Neural progenitor cell (in vitro differentiated cells): ENCODE results near the gene LAD1. TPM values are rescaled to one million over a fixed set of nuclear protein-coding genes. Genes with fewer than 3 reads are reported as not detected.

Source experiments
- DNase-seq: peaks from one replicate; pipeline ENCODE4 v3.0.0-alpha.2; 2016; ENCODE audit warnings: low spot score
- H2AFZ ChIP-seq: fragments of 200-600 bp; sonication (generic); replicated peaks from 2 replicates; pipeline ENCODE4 v1.6.1; 2016; ENCODE audit warnings: antibody characterized with exemption
- H3F3A ChIP-seq: fragments of 200-600 bp; sonication (generic); 2 replicates; pipeline ENCODE4 v1.6.1; 2016; ENCODE audit warnings: antibody characterized with exemption, low read depth
- H3K27ac ChIP-seq: fragments of 200-600 bp; sonication (generic); 2 replicates; pipeline ENCODE4 v1.5.1; 2016; ENCODE audit warnings: mild to moderate bottlenecking
- H3K27me3 ChIP-seq: fragments of 200-600 bp; sonication (generic); 2 replicates; pipeline ENCODE4 v1.6.1; 2016; ENCODE audit warnings: mild to moderate bottlenecking, moderate library complexity
- H3K36me3 ChIP-seq: fragments of 200-600 bp; sonication (generic); 2 replicates; pipeline ENCODE4 v1.5.1; 2016
- H3K4me1 ChIP-seq: fragments of 200-600 bp; sonication (generic); 2 replicates; pipeline ENCODE4 v1.6.1; 2016; ENCODE audit warnings: mixed run types
- H3K4me2 ChIP-seq: fragments of 200-600 bp; sonication (generic); 2 replicates; pipeline ENCODE4 v1.6.1; 2016
- H3K4me3 ChIP-seq: fragments of 200-600 bp; sonication (generic); 2 replicates; pipeline ENCODE4 v1.5.1; 2016
- H3K79me2 ChIP-seq: fragments of 200-600 bp; sonication (generic); 2 replicates; pipeline ENCODE4 v1.6.1; 2016; ENCODE audit warnings: low read depth
- H3K9ac ChIP-seq: fragments of 200-600 bp; sonication (generic); 2 replicates; pipeline ENCODE4 v1.6.1; 2016
- H3K9me3 ChIP-seq: fragments of 200-600 bp; sonication (generic); 2 replicates; pipeline ENCODE4 v1.5.1; 2016; ENCODE audit warnings: low read depth
- H4K20me1 ChIP-seq: fragments of 200-600 bp; sonication (generic); 2 replicates; pipeline ENCODE4 v1.6.1; 2016; ENCODE audit warnings: low read depth
- H3K27ac Mint-ChIP-seq: 3 replicates; pipeline ENCODE4 v1.8.0; 2021; ENCODE audit warnings: mixed read lengths
- H3K27me3 Mint-ChIP-seq: 2 replicates; pipeline ENCODE4 v1.8.0; 2022; ENCODE audit warnings: low read depth, mild to moderate bottlenecking, inconsistent platforms, moderate library complexity, mixed read lengths; ENCODE audit not compliant: insufficient read depth
- H3K36me3 Mint-ChIP-seq: 3 replicates; pipeline ENCODE4 v1.8.0; 2021; ENCODE audit warnings: mixed read lengths
- H3K4me1 Mint-ChIP-seq: 3 replicates; pipeline ENCODE4 v1.8.0; 2021; ENCODE audit warnings: mixed read lengths
- H3K4me3 Mint-ChIP-seq: 3 replicates; pipeline ENCODE4 v1.8.0; 2021; ENCODE audit warnings: mild to moderate bottlenecking, moderate library complexity, mixed read lengths
- H3K9me3 Mint-ChIP-seq: 3 replicates; pipeline ENCODE4 v1.8.0; 2020; ENCODE audit warnings: mixed read lengths
- EZH2 ChIP-seq: fragments of 200-600 bp; sonication (generic); IDR thresholded peaks from 2 replicates; pipeline ENCODE4 v1.6.1; 2017; ENCODE audit warnings: antibody characterized with exemption, mild to moderate bottlenecking, moderate library complexity
- EZH2phosphoT487 ChIP-seq: fragments of 200-600 bp; sonication (generic); IDR thresholded peaks from 2 replicates; pipeline ENCODE4 v1.6.1; 2017; ENCODE audit warnings: antibody characterized with exemption
- total RNA-seq: library from RNA; depleted of rRNA; stranded (reverse); fragments of >200 nt; gene quantifications from 2 replicates; pipeline ENCODE4 v1.2.3, GENCODE V29; 2015; ENCODE audit warnings: low replicate concordance
- TF ChIP-seq, protein P1 (sequence below): fragments of 200-600 bp; sonication (generic); IDR thresholded peaks from 2 replicates; pipeline ENCODE4 v1.5.1; 2017; ENCODE audit warnings: antibody characterized with exemption, mild to moderate bottlenecking

The LAD1 gene
- total RNA-seq, 1 donor from 2014 or later, result not detected

DNA sequence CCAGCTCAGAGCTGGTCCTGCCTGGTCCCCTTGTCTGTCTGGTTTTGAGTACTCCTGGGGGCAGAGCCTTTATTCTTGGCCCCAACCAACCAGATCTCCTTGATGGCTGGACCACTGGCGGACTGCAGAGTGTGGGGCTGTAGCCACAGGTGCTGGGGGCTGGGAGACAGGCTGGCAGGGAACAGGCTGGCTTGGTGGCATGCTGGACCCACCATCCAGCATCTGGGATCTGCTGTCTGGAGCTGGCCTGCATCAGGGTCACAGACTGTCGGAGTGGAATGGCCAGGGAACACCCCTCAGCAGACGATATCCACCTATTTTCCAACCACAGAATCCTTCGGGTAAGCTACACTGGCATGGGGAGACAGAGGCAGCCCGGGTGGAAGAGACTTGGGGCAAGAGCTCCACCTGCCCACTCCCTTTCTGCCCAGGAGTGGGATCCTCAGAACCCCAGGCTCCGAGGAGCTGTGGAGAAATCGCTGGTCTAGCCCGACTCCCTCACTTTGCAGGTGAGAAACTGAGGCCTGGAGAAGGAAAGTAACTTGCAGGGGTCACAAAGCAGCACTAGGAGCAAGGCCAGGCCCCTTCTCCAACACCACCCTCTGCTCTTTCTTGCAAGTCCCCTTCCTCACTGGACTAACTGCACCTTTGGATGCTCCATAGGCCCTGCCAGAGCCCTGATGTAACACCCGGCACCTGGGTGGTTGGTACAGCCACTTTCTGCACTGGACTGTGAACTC is 62.2 kb downstream of the LAD1 start:
- no peak overlapping the region for H3K27ac Mint-ChIP-seq
- no peaks in the 10 kb centered on the region for H3K9me3 ChIP-seq
- no peak overlapping the region for H3K4me2 ChIP-seq
- no peak overlapping the region for H2AFZ ChIP-seq
- no peak overlapping the region for H3K4me3 Mint-ChIP-seq
- H3K27ac ChIP-seq, result no peak overlapping the region
- H3K4me3 ChIP-seq, result no peak overlapping the region
- DNase-seq, result no peak
- TF ChIP-seq, protein P1, sequence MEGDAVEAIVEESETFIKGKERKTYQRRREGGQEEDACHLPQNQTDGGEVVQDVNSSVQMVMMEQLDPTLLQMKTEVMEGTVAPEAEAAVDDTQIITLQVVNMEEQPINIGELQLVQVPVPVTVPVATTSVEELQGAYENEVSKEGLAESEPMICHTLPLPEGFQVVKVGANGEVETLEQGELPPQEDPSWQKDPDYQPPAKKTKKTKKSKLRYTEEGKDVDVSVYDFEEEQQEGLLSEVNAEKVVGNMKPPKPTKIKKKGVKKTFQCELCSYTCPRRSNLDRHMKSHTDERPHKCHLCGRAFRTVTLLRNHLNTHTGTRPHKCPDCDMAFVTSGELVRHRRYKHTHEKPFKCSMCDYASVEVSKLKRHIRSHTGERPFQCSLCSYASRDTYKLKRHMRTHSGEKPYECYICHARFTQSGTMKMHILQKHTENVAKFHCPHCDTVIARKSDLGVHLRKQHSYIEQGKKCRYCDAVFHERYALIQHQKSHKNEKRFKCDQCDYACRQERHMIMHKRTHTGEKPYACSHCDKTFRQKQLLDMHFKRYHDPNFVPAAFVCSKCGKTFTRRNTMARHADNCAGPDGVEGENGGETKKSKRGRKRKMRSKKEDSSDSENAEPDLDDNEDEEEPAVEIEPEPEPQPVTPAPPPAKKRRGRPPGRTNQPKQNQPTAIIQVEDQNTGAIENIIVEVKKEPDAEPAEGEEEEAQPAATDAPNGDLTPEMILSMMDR, result no peak
- TF ChIP-seq EZH2phosphoT487 (no peak), EZH2 (no peak)
- no peaks in the 10 kb centered on the region for H3K27me3 ChIP-seq
- H3K36me3 ChIP-seq, result no peaks in the 10 kb centered on the region
- peaks cover 5% of the 10 kb centered on the region for H3K4me1 ChIP-seq
- no peak overlapping the region for H3K9ac ChIP-seq
- no peaks in the 10 kb centered on the region for H3F3A ChIP-seq
- H3K4me1 Mint-ChIP-seq, result peaks cover 6% of the 10 kb centered on the region
- no peaks in the 10 kb centered on the region for H3K79me2 ChIP-seq
- H3K9me3 Mint-ChIP-seq, result peaks cover 3% of the 10 kb centered on the region
- no peaks in the 10 kb centered on the region for H4K20me1 ChIP-seq
- peaks cover 3% of the 10 kb centered on the region for H3K27me3 Mint-ChIP-seq
- no peaks in the 10 kb centered on the region for H3K36me3 Mint-ChIP-seq

DNA sequence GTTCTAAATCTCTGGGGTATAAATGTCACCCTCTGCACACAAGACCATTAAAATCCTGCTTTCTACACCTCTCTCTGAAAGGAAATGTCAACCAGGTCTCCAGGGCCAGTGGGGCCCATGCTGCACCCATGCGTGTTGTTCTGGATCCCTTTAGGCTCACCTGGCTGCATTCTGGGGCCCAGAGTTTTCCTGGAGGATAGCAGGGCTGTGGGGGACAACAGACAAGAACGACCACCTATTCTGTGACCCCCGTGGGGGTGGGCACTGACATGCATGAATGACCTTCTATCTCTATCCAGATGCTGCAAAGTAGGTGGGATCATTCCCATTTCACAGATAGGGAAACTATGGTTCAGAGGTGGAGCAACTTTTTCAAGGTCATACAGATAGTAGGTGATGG is 63.2 kb downstream of the LAD1 start:
- Histone ChIP-seq H4K20me1 (no peaks in the 10 kb centered on the region), H3K27me3 (no peaks in the 10 kb centered on the region), H3K79me2 (no peaks in the 10 kb centered on the region), H3K9me3 (no peaks in the 10 kb centered on the region), H3K36me3 (no peaks in the 10 kb centered on the region), H3K4me2 (no peak overlapping the region), H3K4me1 (peaks cover 5% of the 10 kb centered on the region), H2AFZ (no peak overlapping the region), H3F3A (no peaks in the 10 kb centered on the region), H3K9ac (no peak overlapping the region), H3K4me3 (no peak overlapping the region), H3K27ac (no peak overlapping the region)
- Mint-ChIP-seq H3K4me1 (peaks cover 6% of the 10 kb centered on the region), H3K4me3 (no peak overlapping the region), H3K9me3 (no peaks in the 10 kb centered on the region), H3K36me3 (no peaks in the 10 kb centered on the region), H3K27me3 (peaks cover 5% of the 10 kb centered on the region), H3K27ac (no peak overlapping the region)
- TF ChIP-seq EZH2phosphoT487 (no peak), EZH2 (no peak)
- TF ChIP-seq, protein P1, result no peak
- DNase-seq, result no peak

DNA sequence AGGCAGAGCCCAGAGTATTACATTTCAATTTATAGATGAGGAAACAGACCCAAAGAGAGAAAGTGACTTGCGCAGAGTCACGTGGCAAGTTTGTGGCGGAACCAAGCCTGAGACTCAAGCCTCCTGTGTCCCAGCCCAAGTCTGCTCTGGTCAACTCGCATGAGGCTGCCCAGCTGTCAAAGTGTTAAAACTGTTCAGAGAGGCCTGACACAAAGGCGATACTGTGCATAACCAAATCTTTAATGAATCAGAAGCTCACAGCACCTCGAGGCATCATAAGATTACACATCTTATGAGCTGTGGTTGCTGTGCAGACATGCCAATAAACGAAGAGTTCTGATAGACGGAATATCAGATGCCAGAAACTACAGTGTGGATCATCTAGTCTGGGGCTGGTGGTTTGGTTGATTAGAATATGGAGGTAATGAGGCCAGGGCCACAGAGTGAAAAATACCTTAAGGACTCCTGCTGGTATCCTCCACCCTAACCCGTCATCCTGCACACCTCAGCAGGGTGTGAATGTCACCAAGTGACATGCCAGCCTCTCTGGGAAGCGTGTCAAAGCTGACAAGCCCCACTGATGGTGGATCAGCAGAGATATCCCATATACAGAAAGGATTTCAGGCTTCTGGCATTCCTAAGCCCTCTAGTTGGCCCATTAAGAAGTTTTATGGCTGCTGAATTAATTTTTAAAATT is 63.8 kb downstream of the LAD1 start:
- Histone ChIP-seq H3K36me3 (no peaks in the 10 kb centered on the region), H3F3A (no peaks in the 10 kb centered on the region)

More for the DNA sequence above, 63.8 kb downstream of the LAD1 start:
- Mint-ChIP-seq H3K27ac (no peak overlapping the region), H3K4me3 (no peak overlapping the region), H3K36me3 (no peaks in the 10 kb centered on the region), H3K27me3 (peaks cover 6% of the 10 kb centered on the region), H3K4me1 (peaks cover 6% of the 10 kb centered on the region), H3K9me3 (no peaks in the 10 kb centered on the region)
- TF ChIP-seq EZH2 (no peak), EZH2phosphoT487 (no peak)
- TF ChIP-seq, protein P1, result no peak
- Histone ChIP-seq H3K4me2 (no peak overlapping the region), H3K9me3 (no peaks in the 10 kb centered on the region), H4K20me1 (no peaks in the 10 kb centered on the region), H3K79me2 (no peaks in the 10 kb centered on the region), H3K4me1 (peaks cover 5% of the 10 kb centered on the region), H3K27me3 (no peaks in the 10 kb centered on the region), H3K4me3 (no peak overlapping the region), H2AFZ (no peak overlapping the region), H3K9ac (no peak overlapping the region), H3K27ac (no peak overlapping the region)
- no peak for DNase-seq
